Lower lobe of right lung (tissue), 2 donors: ENCODE data around the gene TRPM2. TPM values are rescaled to one million over a fixed set of nuclear protein-coding genes. Genes with fewer than 3 reads are reported as not detected.
A peak's percentile ranks its signal among the peaks of the same experiment; 100 is the strongest.

Experiments
- ATAC-seq, 2 donors: fragments of 200-7000 bp; cut with Tn5 transposase; one replicate each; pipeline ENCODE4 v1.9.1; 2020 to 2022; ENCODE audit warnings: mild to moderate bottlenecking in 2 of 2, moderate library complexity in 2 of 2
- DNase-seq: peaks from one replicate; pipeline ENCODE4 v3.0.0-alpha.2; 2020
- H3K27ac ChIP-seq: fragments of 200-600 bp; one replicate; pipeline ENCODE4 v1.8.0; 2022
- H3K27me3 ChIP-seq: fragments of 200-600 bp; one replicate; pipeline ENCODE4 v1.8.0; 2022; ENCODE audit warnings: low read depth
- H3K36me3 ChIP-seq: fragments of 200-600 bp; one replicate; pipeline ENCODE4 v1.8.0; 2022; ENCODE audit warnings: mild to moderate bottlenecking
- H3K4me1 ChIP-seq: fragments of 200-600 bp; one replicate; pipeline ENCODE4 v1.8.0; 2022
- H3K4me3 ChIP-seq: fragments of 200-600 bp; one replicate; pipeline ENCODE4 v1.8.0; 2022; ENCODE audit warnings: mild to moderate bottlenecking
- H3K9me3 ChIP-seq: fragments of 200-600 bp; one replicate; pipeline ENCODE4 v1.8.0; 2022
- CTCF ChIP-seq: fragments of 200-600 bp; IDR thresholded peaks from one replicate; pipeline ENCODE4 v1.8.0; 2022; ENCODE audit warnings: antibody characterized with exemption, mild to moderate bottlenecking
- intact Hi-C: fragments of 100-400 bp; cut with DNase I; formaldehyde crosslinking; loops from one replicate; pipeline ENCODE4 v1.11.0; 2022
- total RNA-seq: library from RNA; stranded (reverse); fragmentation: NEBNext Ultra II Directional; extraction: Animal tissue kit (Norgen Biotek cat#: 25700); gene quantifications from one replicate; pipeline ENCODE4 v1.2.1, GENCODE V29; 2021
- donor health status: DM: no; HTN: yes; CAD: no; lungs with severe emphysema.

Gene TRPM2
- total RNA-seq, 1 donor from 2014 or later = 17.9 TPM

- ATAC-seq (no peak), DNase-seq (no peak)
- Histone ChIP-seq H3K27ac (no peak overlapping the region), H3K4me1 (no peaks in the 10 kb centered on the region), H3K27me3 (no peaks in the 10 kb centered on the region), H3K9me3 (no peaks in the 10 kb centered on the region), H3K4me3 (no peak overlapping the region), H3K36me3 (no peaks in the 10 kb centered on the region)
- intact Hi-C loops = no loop called here
- no peak for TF ChIP-seq CTCF
Observed at GRCh38 chr21:44471996-44472395, 118.6 kb downstream of the TRPM2 start.

GRCh38 chr21:44473915-44474555, 120.6 kb downstream of the TRPM2 start:
- no peak overlapping the region for H3K4me3 ChIP-seq
- H3K4me1 ChIP-seq = peaks cover 3% of the 10 kb centered on the region
- intact Hi-C loops = no loop called here
- no peaks in the 10 kb centered on the region for H3K27me3 ChIP-seq
- no peak for ATAC-seq
- no peak for DNase-seq
- H3K36me3 ChIP-seq = no peaks in the 10 kb centered on the region
- TF ChIP-seq CTCF = no peak
- H3K27ac ChIP-seq = no peak overlapping the region
- H3K9me3 ChIP-seq = no peaks in the 10 kb centered on the region

- ATAC-seq = no peak
- intact Hi-C loops = no loop called here
Observed at GRCh38 chr21:44475266-44475845, 121.9 kb downstream of the TRPM2 start.

GRCh38 chr21:44477131-44477530, 123.7 kb downstream of the TRPM2 start:
- no peak for ATAC-seq
- no peaks in the 10 kb centered on the region for H3K36me3 ChIP-seq
- H3K4me1 ChIP-seq = peaks cover 3% of the 10 kb centered on the region
- no peaks in the 10 kb centered on the region for H3K9me3 ChIP-seq
- H3K27me3 ChIP-seq = no peaks in the 10 kb centered on the region
- DNase-seq = no peak
- no peak overlapping the region for H3K4me3 ChIP-seq
- no peak for TF ChIP-seq CTCF
- H3K27ac ChIP-seq = no peak overlapping the region
- intact Hi-C loops = no loop called here

More at GRCh38 chr21:44475266-44475845, 121.9 kb downstream of the TRPM2 start:
- H3K27me3 ChIP-seq = no peaks in the 10 kb centered on the region
- peaks cover 3% of the 10 kb centered on the region for H3K4me1 ChIP-seq
- H3K36me3 ChIP-seq = no peaks in the 10 kb centered on the region
- DNase-seq = no peak
- TF ChIP-seq CTCF = no peak
- no peak overlapping the region for H3K4me3 ChIP-seq
- H3K27ac ChIP-seq = no peak overlapping the region
- H3K9me3 ChIP-seq = no peaks in the 10 kb centered on the region

GRCh38 chr21:44477712-44478111, 124.3 kb downstream of the TRPM2 start:
- Histone ChIP-seq H3K4me3 (no peak overlapping the region), H3K36me3 (no peaks in the 10 kb centered on the region), H3K27me3 (no peaks in the 10 kb centered on the region), H3K27ac (no peak overlapping the region), H3K9me3 (no peaks in the 10 kb centered on the region), H3K4me1 (peaks cover 6% of the 10 kb centered on the region)
- intact Hi-C loops = no loop called here
- ATAC-seq = peak in 1 of 2 donors; percentile 41
- DNase-seq = no peak
- TF ChIP-seq CTCF = no peak
